Measurements from ENCODE around the gene ABCF3. TPM values are rescaled to one million over a fixed set of nuclear protein-coding genes. Genes with fewer than 3 reads are reported as not detected.

The ABCF3 gene
- total and polyA plus RNA-seq, 4 donors, result 28.1 to 59.2 (median 33.7) TPM

- no peaks in the 10 kb centered on the region for H3K9me3 ChIP-seq (ENCODE audit: control insufficient read depth in 4 of 4, low read length in 3 of 4)
- peak overlapping the region; percentile 79 to 96 (median 92) for H3K4me3 ChIP-seq (ENCODE audit: low read depth in 1 of 3, low read length in 3 of 3)
- H3K27ac ChIP-seq (ENCODE audit: low read depth in 1 of 2, low read length in 2 of 2), result peak overlapping the region; percentile 94 to 95
- no peak for DNase-seq (ENCODE audit: low spot score)
- peaks cover 10 to 42% (median 25%) of the 10 kb centered on the region in 4 donors for H3K36me3 ChIP-seq (ENCODE audit: control insufficient read depth in 4 of 4, insufficient read depth in 3 of 4, low read depth in 1 of 4, low read length in 3 of 4)
- peaks cover 6 to 29% (median 19%) of the 10 kb centered on the region in 4 donors for H3K4me1 ChIP-seq (ENCODE audit: control insufficient read depth in 4 of 4, insufficient read depth in 4 of 4, low read length in 3 of 4)
- TF ChIP-seq HNF4G (IDR thresholded peaks at IDR 0.05) (no peak), TAF1 (conservative IDR thresholded peaks at IDR 0.05) (no peak)
- 22% methylated on average over 8 of the region's 8 CpGs for WGBS
- peak overlapping the region; percentile 88 to 91 for H3K9ac ChIP-seq (ENCODE audit: low read depth in 1 of 2, low read length in 2 of 2)
- H3K27me3 ChIP-seq (ENCODE audit: control insufficient read depth in 4 of 4, insufficient read depth in 4 of 4, low read length in 3 of 4), result no peaks in the 10 kb centered on the region
These were observed 10.5 kb upstream of the ABCF3 start for GRCh38 chr3:184175506-184175905.

GRCh38 chr3:184175981-184176376, 10.0 kb upstream of the ABCF3 start:
- no peaks in the 10 kb centered on the region for H3K9me3 ChIP-seq (ENCODE audit: control insufficient read depth in 4 of 4, low read length in 3 of 4)
- WGBS, result 62% methylated on average over 3 of the region's 3 CpGs
- H3K9ac ChIP-seq (ENCODE audit: low read depth in 1 of 2, low read length in 2 of 2), result peak overlapping the region in 1 of 2 donors; percentile 55
- peak overlapping the region; percentile 79 to 96 (median 92) for H3K4me3 ChIP-seq (ENCODE audit: low read depth in 1 of 3, low read length in 3 of 3)
- no peaks in the 10 kb centered on the region for H3K27me3 ChIP-seq (ENCODE audit: control insufficient read depth in 4 of 4, insufficient read depth in 4 of 4, low read length in 3 of 4)
- no peak for TF ChIP-seq NR2F2 (IDR thresholded peaks at IDR 0.05)
- TF ChIP-seq ZBTB33 (IDR thresholded peaks at IDR 0.05), result no peak
- no peak for TF ChIP-seq RXRA (IDR thresholded peaks at IDR 0.05)
- TF ChIP-seq REST (IDR thresholded peaks at IDR 0.05), result no peak
- H3K36me3 ChIP-seq (ENCODE audit: control insufficient read depth in 4 of 4, insufficient read depth in 3 of 4, low read depth in 1 of 4, low read length in 3 of 4), result peaks cover 10 to 42% (median 27%) of the 10 kb centered on the region in 4 donors
- H3K27ac ChIP-seq (ENCODE audit: low read depth in 1 of 2, low read length in 2 of 2), result peak overlapping the region; percentile 33 to 94
- H3K4me1 ChIP-seq (ENCODE audit: control insufficient read depth in 4 of 4, insufficient read depth in 4 of 4, low read length in 3 of 4), result peaks cover 6 to 29% (median 19%) of the 10 kb centered on the region in 4 donors
- no peak for DNase-seq (ENCODE audit: low spot score)

GRCh38 chr3:184176377-184177330, 9.3 kb upstream of the ABCF3 start:
- no peaks in the 10 kb centered on the region for H3K27me3 ChIP-seq (ENCODE audit: control insufficient read depth in 4 of 4, insufficient read depth in 4 of 4, low read length in 3 of 4)
- peaks cover 11 to 43% (median 27%) of the 10 kb centered on the region in 4 donors for H3K36me3 ChIP-seq (ENCODE audit: control insufficient read depth in 4 of 4, insufficient read depth in 3 of 4, low read depth in 1 of 4, low read length in 3 of 4)
- peak overlapping the region in 1 of 2 donors; percentile 55 for H3K9ac ChIP-seq (ENCODE audit: low read depth in 1 of 2, low read length in 2 of 2)
- no peak for DNase-seq (ENCODE audit: low spot score)
- H3K27ac ChIP-seq (ENCODE audit: low read depth in 1 of 2, low read length in 2 of 2), result peak overlapping the region; percentile 33 to 94
- H3K4me3 ChIP-seq (ENCODE audit: low read depth in 1 of 3, low read length in 3 of 3), result peak overlapping the region; percentile 9 to 79 (median 40)
- H3K4me1 ChIP-seq (ENCODE audit: control insufficient read depth in 4 of 4, insufficient read depth in 4 of 4, low read length in 3 of 4), result peaks cover 6 to 29% (median 19%) of the 10 kb centered on the region in 4 donors
- H3K9me3 ChIP-seq (ENCODE audit: control insufficient read depth in 4 of 4, low read length in 3 of 4), result no peaks in the 10 kb centered on the region
- WGBS, result 71% methylated on average over 19 of the region's 19 CpGs
- TF ChIP-seq FOXA2 (IDR thresholded peaks at IDR 0.05), result no peak
- TF ChIP-seq JUND (IDR thresholded peaks at IDR 0.05), result no peak
- no peak for TF ChIP-seq HNF4G (IDR thresholded peaks at IDR 0.05)
- TF ChIP-seq GABPA (IDR thresholded peaks at IDR 0.05 in 1 of 2, conservative IDR thresholded peaks at IDR 0.05 in 1 of 2), result no peak
- TF ChIP-seq ATF3 (IDR thresholded peaks at IDR 0.05), result no peak
- peak; percentile 22 for TF ChIP-seq REST (IDR thresholded peaks at IDR 0.05)
- no peak for TF ChIP-seq CTCF (IDR thresholded peaks at IDR 0.05; ENCODE audit: low read depth, low read length, missing input control)
- TF ChIP-seq SP1 (IDR thresholded peaks at IDR 0.05), result peak; percentile 26
